Measurements from ENCODE around the gene MX1. TPM values are rescaled to one million over a fixed set of nuclear protein-coding genes. Genes with fewer than 3 reads are reported as not detected.

The MX1 gene
- total RNA-seq, 1 donor: 33.3 TPM

GRCh38 chr21:41482980-41483379, 56.9 kb downstream of the MX1 start:
- no peaks in the 10 kb centered on the region for H4K20me1 ChIP-seq (ENCODE audit: insufficient read depth, low read length)
- peak overlapping the region; percentile 44 for H3K27ac ChIP-seq (ENCODE audit: low read depth, low read length)
- H3K36me3 ChIP-seq (ENCODE audit: insufficient read depth, low read length): no peaks in the 10 kb centered on the region
- DNase-seq (ENCODE audit: insufficient read length, low spot score, missing footprints): no peak
- H3K27me3 ChIP-seq (ENCODE audit: insufficient read depth, low read length): no peaks in the 10 kb centered on the region
- H3K4me2 ChIP-seq (ENCODE audit: insufficient read depth, low read length): peak overlapping the region; percentile 8
- no peaks in the 10 kb centered on the region for H3K9me3 ChIP-seq (ENCODE audit: low read depth, low read length)
- H3K4me1 ChIP-seq (ENCODE audit: insufficient read depth, low read length): peaks cover 29% of the 10 kb centered on the region
- no peaks in the 10 kb centered on the region for H3K79me2 ChIP-seq (ENCODE audit: insufficient read depth, low read length)
- no peak overlapping the region for H3K4me3 ChIP-seq (ENCODE audit: insufficient read depth, low read length)
- TF ChIP-seq CTCF (IDR thresholded peaks at IDR 0.05; ENCODE audit: extremely low read depth, low read depth, low read length): no peak
- H2AFZ ChIP-seq (ENCODE audit: low read length): no peak overlapping the region

- Histone ChIP-seq H4K20me1 (ENCODE audit: insufficient read depth, low read length) (no peaks in the 10 kb centered on the region), H3K4me2 (ENCODE audit: insufficient read depth, low read length) (no peak overlapping the region), H3K27me3 (ENCODE audit: insufficient read depth, low read length) (no peaks in the 10 kb centered on the region), H3K27ac (ENCODE audit: low read depth, low read length) (no peak overlapping the region), H3K36me3 (ENCODE audit: insufficient read depth, low read length) (no peaks in the 10 kb centered on the region), H3K9me3 (ENCODE audit: low read depth, low read length) (no peaks in the 10 kb centered on the region), H3K4me3 (ENCODE audit: insufficient read depth, low read length) (no peak overlapping the region), H3K4me1 (ENCODE audit: insufficient read depth, low read length) (peaks cover 29% of the 10 kb centered on the region), H3K79me2 (ENCODE audit: insufficient read depth, low read length) (no peaks in the 10 kb centered on the region), H2AFZ (ENCODE audit: low read length) (no peak overlapping the region)
- no peak for DNase-seq (ENCODE audit: insufficient read length, low spot score, missing footprints)
- no peak for TF ChIP-seq CTCF (IDR thresholded peaks at IDR 0.05; ENCODE audit: extremely low read depth, low read depth, low read length)
Measured at GRCh38 chr21:41483415-41483814, 57.4 kb downstream of the MX1 start.

GRCh38 chr21:41483973-41484372, 57.9 kb downstream of the MX1 start:
- Histone ChIP-seq H3K27ac (ENCODE audit: low read depth, low read length) (no peak overlapping the region), H3K27me3 (ENCODE audit: insufficient read depth, low read length) (no peaks in the 10 kb centered on the region), H2AFZ (ENCODE audit: low read length) (no peak overlapping the region), H3K79me2 (ENCODE audit: insufficient read depth, low read length) (no peaks in the 10 kb centered on the region), H3K4me1 (ENCODE audit: insufficient read depth, low read length) (peaks cover 27% of the 10 kb centered on the region), H3K4me2 (ENCODE audit: insufficient read depth, low read length) (no peak overlapping the region), H4K20me1 (ENCODE audit: insufficient read depth, low read length) (no peaks in the 10 kb centered on the region), H3K36me3 (ENCODE audit: insufficient read depth, low read length) (no peaks in the 10 kb centered on the region), H3K4me3 (ENCODE audit: insufficient read depth, low read length) (no peak overlapping the region), H3K9me3 (ENCODE audit: low read depth, low read length) (no peaks in the 10 kb centered on the region)
- no peak for TF ChIP-seq CTCF (IDR thresholded peaks at IDR 0.05; ENCODE audit: extremely low read depth, low read depth, low read length)
- DNase-seq (ENCODE audit: insufficient read length, low spot score, missing footprints): no peak

GRCh38 chr21:41487082-41487481, 61.0 kb downstream of the MX1 start:
- Histone ChIP-seq H3K9me3 (ENCODE audit: low read depth, low read length) (no peaks in the 10 kb centered on the region), H3K27me3 (ENCODE audit: insufficient read depth, low read length) (no peaks in the 10 kb centered on the region), H3K4me2 (ENCODE audit: insufficient read depth, low read length) (no peak overlapping the region), H3K4me3 (ENCODE audit: insufficient read depth, low read length) (no peak overlapping the region), H2AFZ (ENCODE audit: low read length) (peak overlapping the region; percentile 85), H3K79me2 (ENCODE audit: insufficient read depth, low read length) (no peaks in the 10 kb centered on the region), H3K27ac (ENCODE audit: low read depth, low read length) (no peak overlapping the region), H4K20me1 (ENCODE audit: insufficient read depth, low read length) (no peaks in the 10 kb centered on the region), H3K36me3 (ENCODE audit: insufficient read depth, low read length) (no peaks in the 10 kb centered on the region), H3K4me1 (ENCODE audit: insufficient read depth, low read length) (peaks cover 24% of the 10 kb centered on the region)
- DNase-seq (ENCODE audit: insufficient read length, low spot score, missing footprints): no peak
- TF ChIP-seq CTCF (IDR thresholded peaks at IDR 0.05; ENCODE audit: extremely low read depth, low read depth, low read length): no peak
